Kidney (tissue), 14 donors: ENCODE data around the gene ETF1. TPM values are rescaled to one million over a fixed set of nuclear protein-coding genes. Genes with fewer than 3 reads are reported as not detected.

Experiments
- DNase-seq, 5 donors: peaks; one replicate each; pipeline ENCODE4 v3.0.0-alpha.2; 2013 to 2020
- FAIRE-seq: peaks from 2 replicates; lab custom pipeline; 2012; peaks lifted over from hg19 to GRCh38; lab: Jason Lieb, UNC
- H3K27ac ChIP-seq, 2 donors: one replicate each; pipeline ENCODE4 v1.7.0; 2013; ENCODE audit warnings: low read depth in 2 of 2, low read length in 2 of 2, inconsistent platforms in 1 of 2
- H3K27me3 ChIP-seq: one replicate; pipeline ENCODE4 v1.7.1; 2013; ENCODE audit warnings: low read length, inconsistent platforms; ENCODE audit not compliant: control insufficient read depth, insufficient read depth
- H3K36me3 ChIP-seq, 3 donors: one replicate each; pipeline versions ENCODE4 v1.7.0 to v1.7.1; 2013; ENCODE audit warnings: low read length in 3 of 3, control low read depth in 1 of 3, inconsistent platforms in 1 of 3; ENCODE audit not compliant: insufficient read depth in 3 of 3, control insufficient read depth in 2 of 3
- H3K4me1 ChIP-seq, 3 donors: one replicate each; pipeline versions ENCODE4 v1.7.0 to v1.7.1; 2013; ENCODE audit warnings: low read length in 3 of 3, inconsistent platforms in 1 of 3, low read depth in 1 of 3; ENCODE audit not compliant: control insufficient read depth in 2 of 3, insufficient read depth in 2 of 3
- H3K4me3 ChIP-seq, 3 donors: one replicate each; pipeline versions ENCODE4 v1.7.0 to v1.8.1; 2013; ENCODE audit warnings: low read length in 3 of 3, control low read depth in 1 of 3, inconsistent platforms in 1 of 3
- H3K9ac ChIP-seq, 3 donors: one replicate each; pipeline versions ENCODE4 v1.7.0 to v1.7.1; 2013; ENCODE audit warnings: low read length in 3 of 3, control low read depth in 1 of 3, inconsistent platforms in 1 of 3
- H3K9me3 ChIP-seq, 3 donors: one replicate each; pipeline versions ENCODE4 v1.7.0 to v1.7.1; 2013; ENCODE audit warnings: low read length in 3 of 3, control low read depth in 1 of 3, inconsistent platforms in 1 of 3; ENCODE audit not compliant: control insufficient read depth in 2 of 3, insufficient read depth in 1 of 3
- CTCF ChIP-seq: IDR thresholded peaks from 3 replicates; pipeline ENCODE4 v1.5.1; 2012; ENCODE audit warnings: mild to moderate bottlenecking, moderate library complexity, borderline replicate concordance; ENCODE audit not compliant: insufficient read depth; ENCODE audit errors: extremely low read depth
- intact Hi-C: fragments of 100-400 bp; cut with DNase I; formaldehyde crosslinking; loops from one replicate; pipeline ENCODE4 v1.11.1; 2022
- polyA plus RNA-seq: library from polyadenylated mRNA; stranded (reverse); fragments of 350-450 nt; fragmentation: Illumina TruSeq; extraction: RNeasy Lipid Tissue Mini Kit (QIAGEN cat#74804); gene quantifications from one replicate; pipeline ENCODE4 v1.2.3, GENCODE V29; 2014; ENCODE audit warnings: low read depth, low replicate concordance; ENCODE audit not compliant: insufficient read depth
- total RNA-seq: library from RNA; stranded (reverse); fragmentation: NEBNext Ultra II Directional; extraction: Animal tissue kit (Norgen Biotek cat#: 25700); gene quantifications from one replicate; pipeline ENCODE4 v1.2.1, GENCODE V29; 2021
- donor health status: control.
- donor health status: control.
- donor health status: control.
- donor health status: control.
- donor health status: control.
- donor health status: DM: yes; HTN: yes; CAD: no.
- donor health status: Normal renal cell carcinoma (clear cell type).

Gene ETF1
- total and polyA plus RNA-seq, 2 donors from 2014 or later: 37.5 to 85.6 TPM

- peak overlapping the region in 1 of 3 donors; percentile 23 for H3K4me3 ChIP-seq
- DNase-seq (no peak), FAIRE-seq (no peak)
- H3K4me1 ChIP-seq: peaks cover 0 to 3% (median 0%) of the 10 kb centered on the region in 3 donors
- H3K9ac ChIP-seq: no peak overlapping the region
- H3K27ac ChIP-seq: no peak overlapping the region
- TF ChIP-seq CTCF: no peak
- intact Hi-C loops: no loop called here
- H3K9me3 ChIP-seq: no peaks in the 10 kb centered on the region
- no peaks in the 10 kb centered on the region for H3K27me3 ChIP-seq
- H3K36me3 ChIP-seq: no peaks in the 10 kb centered on the region
These were observed 85.3 kb downstream of the ETF1 start for GRCh38 chr5:138457531-138458275.

Other genes starting within 250 kb of the ETF1 start
- 0.25 TPM for gene CDC25C, start 211.4 kb downstream of the ETF1 start, total RNA-seq
- not detected for gene CDC25C, start 211.4 kb downstream of the ETF1 start, polyA plus RNA-seq
- gene FAM53C, start 205.0 kb downstream of the ETF1 start, total RNA-seq: 18.9 TPM
- gene FAM53C, start 205.0 kb downstream of the ETF1 start, polyA plus RNA-seq: 8.1 TPM
- gene KDM3B, start 190.6 kb downstream of the ETF1 start, total RNA-seq: 69.6 TPM
- 18.5 TPM for gene KDM3B, start 190.6 kb downstream of the ETF1 start, polyA plus RNA-seq
- 1.9 TPM for gene REEP2, start 104.2 kb downstream of the ETF1 start, total RNA-seq
- 8.8 TPM for gene REEP2, start 104.2 kb downstream of the ETF1 start, polyA plus RNA-seq
- gene EGR1, start 77.8 kb downstream of the ETF1 start, total RNA-seq: 68.6 TPM
- gene EGR1, start 77.8 kb downstream of the ETF1 start, polyA plus RNA-seq: 65.8 TPM
- 192 TPM for gene HSPA9, start 32.2 kb upstream of the ETF1 start, total RNA-seq
- 331 TPM for gene HSPA9, start 32.2 kb upstream of the ETF1 start, polyA plus RNA-seq
- 463 TPM for gene CTNNA1, start 210.2 kb upstream of the ETF1 start, total RNA-seq
- gene CTNNA1, start 210.2 kb upstream of the ETF1 start, polyA plus RNA-seq: 177 TPM